H1 (cell line): ENCODE results near the gene PDGFB. TPM values are rescaled to one million over a fixed set of nuclear protein-coding genes. Genes with fewer than 3 reads are reported as not detected.

Source experiments
- CTCF ChIA-PET: fragments of 300-600 bp; sonication (Branson Sonifier 250); formaldehyde crosslinking; loops from one replicate; lab custom pipeline; 2021; ENCODE audit not compliant: partially characterized antibody; lab: Charles Lee
- POLR2A ChIA-PET: fragments of 300-600 bp; sonication (Branson Sonifier 250); formaldehyde crosslinking; loops from one replicate; lab custom pipeline; 2021; ENCODE audit warnings: inconsistent platforms; ENCODE audit not compliant: partially characterized antibody; lab: Charles Lee
- DNase-seq, 2 experiments: peaks; one replicate each; pipeline versions ENCODE4 v3.0.0 to v3.0.0-alpha.2; 2010 to 2022; ENCODE audit warnings: low spot score in 2 of 2, low read depth in 1 of 2, mixed read lengths in 1 of 2
- FAIRE-seq: peaks from 2 replicates; lab custom pipeline; 2011; peaks lifted over from hg19 to GRCh38; lab: Jason Lieb, UNC
- H2AFZ ChIP-seq: 2 replicates; pipeline ENCODE4 v1.8.1; 2012; ENCODE audit warnings: low read length, inconsistent platforms
- H2AK5ac ChIP-seq: 2 replicates; pipeline ENCODE4 v1.6.1; 2013; ENCODE audit warnings: low read depth, low read length
- H2BK120ac ChIP-seq: replicated peaks from 2 replicates; pipeline ENCODE3; 2013; ENCODE audit warnings: low read depth, low read length, inconsistent platforms
- H2BK12ac ChIP-seq: 2 replicates; pipeline ENCODE4 v1.6.1; 2013; ENCODE audit warnings: low read depth, low read length
- H2BK15ac ChIP-seq: 2 replicates; pipeline ENCODE4 v1.6.1; 2013; ENCODE audit warnings: low read length
- H2BK20ac ChIP-seq: 2 replicates; pipeline ENCODE4 v1.6.1; 2013; ENCODE audit warnings: low read length
- H2BK5ac ChIP-seq: 2 replicates; pipeline ENCODE4 v1.6.1; 2013; ENCODE audit warnings: low read depth, low read length
- H3K14ac ChIP-seq: 2 replicates; pipeline ENCODE4 v1.6.1; 2013; ENCODE audit warnings: inconsistent platforms; ENCODE audit not compliant: insufficient read length
- H3K18ac ChIP-seq: 2 replicates; pipeline ENCODE4 v1.6.1; 2013; ENCODE audit warnings: low read length; ENCODE audit errors: extremely low read depth
- H3K23ac ChIP-seq: 2 replicates; pipeline ENCODE4 v1.6.1; 2013; ENCODE audit warnings: inconsistent platforms; ENCODE audit not compliant: insufficient read length
- H3K23me2 ChIP-seq: 2 replicates; pipeline ENCODE4 v1.6.1; 2013; ENCODE audit warnings: low read depth, low read length
- H3K27ac ChIP-seq: 2 replicates; pipeline ENCODE4 v1.6.1; 2011; ENCODE audit warnings: low read depth, low read length, inconsistent platforms
- H3K27me3 ChIP-seq, 4 experiments: replicated peaks in 1 of 4; 1 replicate in 1 of 4; 2 replicates in 3 of 4; pipeline versions ENCODE4 v1.6.1 to v1.8.1; 2011 to 2013; ENCODE audit warnings: low read length in 3 of 4, mild to moderate bottlenecking in 3 of 4, inconsistent platforms in 2 of 4, mixed read lengths in 2 of 4, moderate library complexity in 1 of 4; ENCODE audit not compliant: control insufficient read depth in 3 of 4, insufficient read depth in 3 of 4; ENCODE audit errors: extremely low read depth in 1 of 4
- H3K36me3 ChIP-seq, 4 experiments: 2 replicates each; pipeline versions ENCODE4 v1.6.1 to v1.8.1; 2011 to 2013; ENCODE audit warnings: mild to moderate bottlenecking in 4 of 4, low read length in 3 of 4, moderate library complexity in 2 of 4, control low read depth in 1 of 4, inconsistent platforms in 1 of 4; ENCODE audit not compliant: insufficient read depth in 4 of 4, control insufficient read depth in 2 of 4
- H3K4ac ChIP-seq: replicated peaks from 2 replicates; pipeline ENCODE3; 2013; ENCODE audit warnings: low read length, low read depth, mixed read lengths, inconsistent platforms; ENCODE audit not compliant: insufficient read length
- H3K4me1 ChIP-seq, 4 experiments: replicated peaks in 1 of 4; 1 replicate in 1 of 4; 2 replicates in 3 of 4; pipeline versions ENCODE4 v1.6.1 to v1.8.1; 2011 to 2013; ENCODE audit warnings: low read length in 3 of 4, inconsistent platforms in 2 of 4, mixed read lengths in 1 of 4; ENCODE audit not compliant: insufficient read depth in 4 of 4, control insufficient read depth in 3 of 4
- H3K4me2 ChIP-seq, 2 experiments: 2 replicates each; pipeline versions ENCODE4 v1.6.1 to v1.8.1; 2011 to 2013; ENCODE audit warnings: low read depth in 2 of 2, low read length in 2 of 2, control low read depth in 1 of 2, inconsistent platforms in 1 of 2, mild to moderate bottlenecking in 1 of 2; ENCODE audit not compliant: insufficient read depth in 1 of 2
- H3K4me3 ChIP-seq, 4 experiments: fragments of 200-600, 300-600 bp in 1 of 4; sonication (generic), shearing (Covaris generic), sonication (Bioruptor Twin) in 1 of 4; 2 replicates each; pipeline versions ENCODE4 v1.5.1 to v1.8.1; 2011 to 2016; ENCODE audit warnings: low read length in 4 of 4, low read depth in 3 of 4, control low read depth in 2 of 4, inconsistent platforms in 2 of 4, mild to moderate bottlenecking in 2 of 4, mixed read lengths in 1 of 4, moderate library complexity in 1 of 4; ENCODE audit not compliant: insufficient read depth in 2 of 4; ENCODE audit errors: extremely low read depth in 1 of 4
- H3K56ac ChIP-seq: replicated peaks from 2 replicates; pipeline ENCODE3; 2013; ENCODE audit warnings: low read depth, mild to moderate bottlenecking, mixed read lengths, low read length, inconsistent platforms; ENCODE audit not compliant: insufficient read length
- H3K79me1 ChIP-seq: 2 replicates; pipeline ENCODE4 v1.6.1; 2013; ENCODE audit warnings: low read depth, low read length, control low read depth
- H3K79me2 ChIP-seq, 2 experiments: 2 replicates each; pipeline versions ENCODE4 v1.6.1 to v1.8.1; 2012 to 2013; ENCODE audit warnings: low read length in 2 of 2, mild to moderate bottlenecking in 2 of 2, inconsistent platforms in 1 of 2; ENCODE audit not compliant: insufficient read depth in 2 of 2, control insufficient read depth in 1 of 2
- H3K9ac ChIP-seq, 4 experiments: replicated peaks in 1 of 4; 1 replicate in 1 of 4; 2 replicates in 3 of 4; pipeline versions ENCODE4 v1.6.1 to v1.8.1; 2011 to 2013; ENCODE audit warnings: low read depth in 3 of 4, low read length in 3 of 4, control low read depth in 2 of 4, mild to moderate bottlenecking in 2 of 4, moderate library complexity in 2 of 4, inconsistent platforms in 1 of 4; ENCODE audit errors: extremely low read depth in 1 of 4
- H3K9me3 ChIP-seq, 2 experiments: 2 replicates each; pipeline versions ENCODE4 v1.6.1 to v1.8.1; 2012 to 2013; ENCODE audit warnings: mild to moderate bottlenecking in 2 of 2, moderate library complexity in 2 of 2, control low read depth in 1 of 2, inconsistent platforms in 1 of 2, low read depth in 1 of 2, low read length in 1 of 2, mixed read lengths in 1 of 2; ENCODE audit not compliant: insufficient read depth in 2 of 2
- H4K20me1 ChIP-seq, 2 experiments: replicated peaks in 1 of 2; 2 replicates each; pipeline versions ENCODE3 to v1.8.1; 2011 to 2013; ENCODE audit warnings: inconsistent platforms in 2 of 2, low read length in 2 of 2, mild to moderate bottlenecking in 1 of 2; ENCODE audit not compliant: insufficient read depth in 2 of 2, control insufficient read depth in 1 of 2
- H4K5ac ChIP-seq: 2 replicates; pipeline ENCODE4 v1.6.1; 2013; ENCODE audit warnings: low read length, low read depth, mixed read lengths, inconsistent platforms; ENCODE audit not compliant: insufficient read length
- H4K8ac ChIP-seq: 2 replicates; pipeline ENCODE4 v1.8.0; 2013; ENCODE audit warnings: mild to moderate bottlenecking, moderate library complexity, low read length, inconsistent platforms; ENCODE audit not compliant: insufficient read depth; ENCODE audit errors: extremely low read depth
- H4K91ac ChIP-seq: replicated peaks from 2 replicates; pipeline ENCODE3; 2013; ENCODE audit warnings: low read length, mixed read lengths, inconsistent platforms; ENCODE audit not compliant: insufficient read length
- CBX8 ChIP-seq: fragments of 300-800, 300-1000 bp; sonication (generic); IDR thresholded peaks from 2 replicates; pipeline ENCODE4 v1.7.1; 2016; ENCODE audit warnings: low read depth, low read length, borderline replicate concordance
- CEBPB ChIP-seq: IDR thresholded peaks from 2 replicates; pipeline ENCODE4 v1.6.1; 2012; ENCODE audit warnings: low read depth, low read length
- CHD2 ChIP-seq: IDR thresholded peaks from 2 replicates; pipeline ENCODE4 v1.6.1; 2012; ENCODE audit warnings: low read length, improper control_type of control experiment
- EGR1 ChIP-seq: IDR thresholded peaks from 2 replicates; pipeline ENCODE4 v1.6.1; 2011; ENCODE audit warnings: low read depth, low read length, borderline replicate concordance
- HDAC2 ChIP-seq, 2 experiments: fragments of 300-600 bp in 1 of 2; sonication (generic) in 1 of 2; IDR thresholded peaks; 2 replicates each; pipeline ENCODE4 v1.6.1; 2011 to 2012; ENCODE audit warnings: low read depth in 2 of 2, low read length in 2 of 2, mild to moderate bottlenecking in 2 of 2, moderate library complexity in 2 of 2, borderline replicate concordance in 1 of 2, inconsistent platforms in 1 of 2
- HDAC6 ChIP-seq: IDR thresholded peaks from one replicate; pipeline ENCODE4 v1.7.1; 2012; ENCODE audit warnings: low read depth, mild to moderate bottlenecking, inconsistent platforms, low read length, moderate library complexity
- MAFK ChIP-seq: IDR thresholded peaks from 2 replicates; pipeline ENCODE4 v1.6.1; 2012; ENCODE audit warnings: low read depth, mild to moderate bottlenecking, improper control_type of control experiment, low read length
- PHF8 ChIP-seq: fragments of 200-600 bp; sonication (generic); conservative IDR thresholded peaks from 2 replicates; pipeline ENCODE4 v1.7.1; 2012; ENCODE audit warnings: low read depth, mild to moderate bottlenecking, inconsistent platforms, low read length, moderate library complexity
- POLR2A ChIP-seq, 2 experiments: IDR thresholded peaks; 1 replicate in 1 of 2; 2 replicates in 1 of 2; pipeline ENCODE4 v1.6.1; 2011; ENCODE audit warnings: low read depth in 2 of 2, low read length in 2 of 2, mild to moderate bottlenecking in 2 of 2; ENCODE audit errors: control extremely low read depth in 1 of 2
- SIX5 ChIP-seq: IDR thresholded peaks from 2 replicates; pipeline ENCODE4 v1.6.1; 2011; ENCODE audit warnings: mild to moderate bottlenecking, low read depth, low read length
- SRF ChIP-seq: IDR thresholded peaks from 2 replicates; pipeline ENCODE4 v1.6.1; 2011; ENCODE audit warnings: mild to moderate bottlenecking, low read depth, low read length, moderate library complexity
- TAF7 ChIP-seq: optimal IDR thresholded peaks from 2 replicates; pipeline ENCODE3; 2011; ENCODE audit warnings: low read depth, mild to moderate bottlenecking, inconsistent platforms, low read length, moderate library complexity, borderline replicate concordance
- WGBS, 2 experiments: shearing (Covaris generic) in 1 of 2; methylation state at CpG; one replicate each; pipeline versions ENCODE4 v1.1.6 to v1.1.7; 2013 to 2015; ENCODE audit warnings: low lambda C conversion rate in 2 of 2, mixed read lengths in 2 of 2, inconsistent platforms in 1 of 2, low coverage in 1 of 2, missing lambda C conversion rate in 1 of 2; ENCODE audit not compliant: insufficient replicate concordance in 2 of 2, insufficient coverage in 1 of 2, insufficient read length in 1 of 2; ENCODE audit errors: extremely low coverage in 1 of 2, missing lambda C conversion rate in 1 of 2; 5-methylcytosine and 5-hydroxymethylcytosine counted together
- polyA plus RNA-seq, 7 experiments: library from polyadenylated mRNA; depleted of rRNA in 3 of 7; stranded (reverse) in 5 of 7; unstranded in 2 of 7; fragments of >200 nt in 5 of 7; fragments of 200-250 nt in 2 of 7; gene quantifications; 1 replicate in 5 of 7; 2 replicates in 1 of 7; 4 replicates in 1 of 7; pipeline versions ENCODE4 v1.2.1 to v1.2.3, GENCODE V29; 2011 to 2013; ENCODE audit warnings: missing spikeins in 2 of 7, mixed read lengths in 2 of 7
- total RNA-seq: library from RNA; stranded (reverse); fragmentation: NEBNext Ultra II Directional; extraction: Animal tissue kit (Norgen Biotek cat#: 25700); gene quantifications from 2 replicates; pipeline ENCODE4 v1.2.1, GENCODE V29; 2021

PDGFB gene
- total and polyA plus RNA-seq, 2 of the 8 experiments (the other 6 are each of a cell fraction or from before 2014, with no cell fraction given): 3.9 to 8.5 TPM

- peaks cover 0 to 3% (median 0%) of the 10 kb centered on the region in 4 experiments; a peak in 1 of 7 replicates for H3K4me1 ChIP-seq
- peak overlapping the region; percentile 41; the same call in 1 of the 2 replicates for H2BK12ac ChIP-seq
- no peak overlapping the region for H2BK20ac ChIP-seq
- no peak overlapping the region for H4K5ac ChIP-seq
- H3K18ac ChIP-seq: no peak overlapping the region
- no peaks in the 10 kb centered on the region for H4K20me1 ChIP-seq
- no peak overlapping the region for H2BK120ac ChIP-seq
- no peak overlapping the region for H3K9ac ChIP-seq
- H4K91ac ChIP-seq: no peak overlapping the region
- no peaks in the 10 kb centered on the region for H3K36me3 ChIP-seq
- no peaks in the 10 kb centered on the region; a peak in 1 of 7 replicates for H3K27me3 ChIP-seq
- H3K4me3 ChIP-seq: no peak overlapping the region
- H3K14ac ChIP-seq: no peak overlapping the region
- H3K56ac ChIP-seq: no peak overlapping the region
- H3K23ac ChIP-seq: no peak overlapping the region
- ChIA-PET POLR2A (interaction anchor here (1.3 to 2.5 kb wide), 5 partner anchors 11 to 56 kb away, joined by 4 to 6 read pairs (median 5); partner anchors contain the start of gene RPL3), CTCF (interaction anchor here (0.7 to 1.8 kb wide), 5 partner anchors 13 to 215 kb away, joined by 3 to 7 read pairs (median 5); no protein-coding TSS in a partner anchor)
- no peaks in the 10 kb centered on the region for H3K79me1 ChIP-seq
- no peaks in the 10 kb centered on the region for H3K23me2 ChIP-seq
- H3K4me2 ChIP-seq: no peak overlapping the region
- DNase-seq (no peak), FAIRE-seq (no peak)
- H2AK5ac ChIP-seq: no peak overlapping the region
- no peak overlapping the region for H2AFZ ChIP-seq
- H3K9me3 ChIP-seq: peaks cover 3 to 4% of the 10 kb centered on the region in 2 experiments; a peak in 1 of 4 replicates
- no peak overlapping the region for H4K8ac ChIP-seq
- no peak overlapping the region for H3K27ac ChIP-seq
- H2BK5ac ChIP-seq: no peak overlapping the region
- no peak overlapping the region for H2BK15ac ChIP-seq
- 91% methylated on average over 10 of the region's 10 CpGs; no CpG with 5 or more reads in 1 of the 2 experiments for WGBS, 2 experiments
- no peak overlapping the region for H3K4ac ChIP-seq
- no peaks in the 10 kb centered on the region for H3K79me2 ChIP-seq
- TF ChIP-seq EGR1 (no peak), HDAC2 (IDR thresholded peaks at IDR 0.05; ENCODE audit: borderline replicate concordance in 1 of 2, low read depth in 2 of 2, low read length in 2 of 2) (no peak), CEBPB (no peak), HDAC6 (no peak), SIX5 (no peak), TAF7 (no peak), MAFK (no peak), CBX8 (no peak), PHF8 (no peak), CHD2 (no peak), SRF (no peak), POLR2A (IDR thresholded peaks at IDR 0.05; ENCODE audit: control extremely low read depth in 1 of 2, low read depth in 2 of 2, low read length in 2 of 2) (no peak)
These were observed 19.0 kb upstream of the PDGFB start for GRCh38 chr22:39263626-39264348.
